Measurements from ENCODE around the gene PRX.

- no peak for TF ChIP-seq CTCF (IDR thresholded peaks at IDR 0.05; ENCODE audit: low read depth, low read length, missing input control)
- TF ChIP-seq RAD21 (IDR thresholded peaks at IDR 0.05), result no peak
- TF ChIP-seq MAX (IDR thresholded peaks at IDR 0.05), result no peak
Observed at GRCh38 chr19:40377876-40378385, 35.2 kb downstream of the PRX start.
